Measurements from ENCODE around the gene ST6GALNAC3.

Gene ST6GALNAC3

DNA sequence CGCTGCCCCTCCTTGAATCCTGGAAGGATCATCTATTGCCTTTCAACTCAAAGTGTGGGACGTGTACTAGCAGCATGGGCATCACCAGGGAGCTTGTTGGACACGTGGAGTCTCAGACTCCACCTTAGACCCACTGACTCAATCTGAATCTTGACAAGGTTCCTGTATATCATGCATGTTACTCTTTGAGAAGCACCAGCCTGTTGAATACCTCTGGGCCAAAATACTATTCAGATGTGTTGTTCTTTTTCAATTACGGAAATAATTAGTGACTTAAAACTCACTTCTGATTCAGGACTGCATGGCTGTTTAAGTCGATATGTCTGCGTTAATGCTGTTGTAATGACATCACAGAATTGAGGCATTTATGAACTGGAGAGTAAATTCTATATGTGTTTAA, 70.8 kb downstream of the ST6GALNAC3 start:
- DNase-seq (ENCODE audit: low spot score), result no peak

DNA sequence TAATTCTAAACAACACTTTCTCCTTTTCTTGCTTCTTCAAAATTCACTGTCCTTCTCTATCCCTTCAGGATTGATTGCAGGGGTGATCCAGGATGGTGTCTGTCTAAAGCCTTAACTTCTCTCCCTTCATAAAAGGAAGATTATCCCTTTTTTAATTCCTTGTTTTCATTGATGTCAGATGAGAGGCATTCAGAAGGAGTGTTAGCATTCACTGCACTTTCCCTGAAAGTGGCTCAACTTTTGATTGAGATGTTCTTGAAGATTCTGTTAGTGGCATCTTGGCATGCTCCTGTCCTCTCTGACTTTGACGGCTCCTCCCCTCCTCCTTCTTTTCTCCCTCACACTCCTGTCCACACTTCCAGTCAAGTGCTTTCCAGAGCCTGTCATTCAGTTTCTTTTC, 71.6 kb downstream of the ST6GALNAC3 start:
- no peak for DNase-seq (ENCODE audit: low spot score)

DNA sequence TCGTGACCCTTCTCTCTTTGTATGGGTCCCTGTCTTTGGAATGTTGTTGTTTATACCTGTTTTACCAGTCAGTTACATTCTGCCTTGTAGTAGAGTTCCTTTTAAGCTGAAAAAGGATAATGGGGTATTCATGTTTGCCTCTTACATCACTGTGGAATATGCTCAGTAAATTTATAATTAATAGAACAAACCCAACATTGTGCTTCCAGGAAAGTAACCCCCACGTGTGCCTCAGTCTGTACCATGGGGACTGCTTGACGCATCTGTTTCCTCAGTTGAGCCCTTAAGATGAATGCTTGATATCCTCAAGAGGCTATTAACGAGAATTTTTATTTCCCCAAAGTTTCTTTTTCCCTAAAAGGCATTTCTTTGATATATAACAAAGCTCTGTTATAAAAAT, 73.4 kb downstream of the ST6GALNAC3 start:
- DNase-seq (ENCODE audit: low spot score), result no peak

DNA sequence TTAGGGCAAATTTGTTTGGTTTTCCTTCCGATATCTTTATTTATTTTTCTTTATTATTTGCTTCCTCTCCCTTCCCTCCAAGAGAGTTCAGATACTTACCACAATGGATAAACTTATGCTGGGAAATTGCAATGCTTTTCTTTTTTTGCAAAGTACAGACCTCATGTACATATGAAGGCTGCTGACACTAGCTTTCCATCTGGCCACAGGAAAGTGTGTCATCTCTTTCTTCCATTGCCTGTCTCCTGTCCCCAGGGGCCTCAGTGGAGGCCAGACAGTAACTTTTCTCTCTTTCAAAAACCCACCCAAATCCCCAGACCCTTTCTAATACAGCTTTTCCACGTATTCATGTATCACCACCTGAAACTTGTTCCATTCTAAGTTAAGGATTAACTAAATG, 73.9 kb downstream of the ST6GALNAC3 start:
- DNase-seq (ENCODE audit: low spot score), result no peak

DNA sequence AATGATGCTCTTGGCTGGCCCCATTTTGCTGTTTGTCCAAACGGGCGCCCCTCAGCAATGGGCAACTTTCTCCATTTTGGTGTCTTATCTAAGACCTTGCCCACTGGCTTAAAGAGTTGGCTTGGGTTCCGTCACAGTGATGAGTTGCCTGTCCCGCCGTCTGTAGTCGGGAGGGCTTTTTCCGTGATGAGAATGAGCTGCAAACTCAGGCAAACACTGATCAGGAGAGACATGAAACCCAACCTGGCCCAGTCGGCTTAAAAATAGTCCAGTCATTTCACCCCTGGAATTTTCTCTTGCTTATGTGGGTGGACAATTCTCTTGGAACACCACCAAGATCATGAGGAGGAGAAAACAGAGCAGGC, 79.3 kb downstream of the ST6GALNAC3 start:
- DNase-seq (ENCODE audit: low spot score), result no peak

DNA sequence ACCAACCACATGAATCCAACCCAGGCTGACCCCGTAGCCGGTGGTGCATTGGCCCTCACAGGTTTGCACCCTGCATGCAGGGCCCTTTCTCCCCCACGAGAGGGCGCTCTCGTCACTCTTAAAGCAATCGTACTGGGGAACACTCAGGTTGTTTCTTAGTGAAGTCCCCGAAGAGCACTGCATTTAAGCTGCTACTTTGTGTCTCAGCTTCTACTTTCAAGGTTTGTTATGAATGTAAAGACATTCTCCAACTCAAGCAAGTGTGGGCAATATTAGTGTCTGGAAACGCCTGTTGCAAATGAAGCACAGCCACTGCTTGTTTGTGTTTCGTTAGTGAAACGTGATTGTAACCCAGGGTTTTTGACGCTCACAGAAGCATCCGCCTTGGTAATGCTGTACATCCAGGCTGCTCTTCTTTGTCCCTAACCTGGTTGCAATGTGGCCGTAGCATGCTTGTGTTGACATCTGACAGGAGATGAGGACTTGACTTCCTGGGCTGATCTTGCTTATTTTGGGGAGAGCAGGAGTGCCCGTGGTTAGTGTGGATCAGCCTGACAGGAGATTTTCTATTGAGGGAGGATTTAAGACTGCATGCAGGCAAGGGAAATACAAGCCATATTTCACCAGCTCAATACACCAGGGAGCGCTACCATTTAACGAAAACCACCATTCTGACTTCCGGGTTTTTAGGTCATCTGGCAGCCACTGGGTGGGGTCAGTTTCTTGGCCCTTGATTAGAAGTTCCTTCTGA, 79.8 kb downstream of the ST6GALNAC3 start:
- peak; percentile 76 for DNase-seq (ENCODE audit: low spot score)

DNA sequence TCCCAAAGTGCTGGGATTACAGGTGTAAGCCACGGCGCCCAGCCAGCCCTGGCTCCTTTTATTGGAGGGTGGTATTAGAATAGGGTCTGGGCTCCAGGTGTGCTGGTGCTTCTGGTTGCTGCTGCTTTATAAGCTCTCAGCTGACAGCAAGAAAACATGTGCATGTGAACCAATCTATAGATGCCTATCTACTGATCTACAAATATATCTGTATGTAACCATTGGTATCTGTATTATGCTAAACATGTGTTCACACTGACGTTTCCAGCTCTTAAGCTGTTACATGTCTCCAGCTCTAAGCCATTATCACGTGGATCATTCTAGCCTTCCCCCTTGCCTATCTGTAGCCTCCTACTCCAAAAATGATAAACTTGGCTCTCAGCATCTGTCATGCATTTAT, 82.4 kb downstream of the ST6GALNAC3 start:
- no peak for DNase-seq (ENCODE audit: low spot score)

DNA sequence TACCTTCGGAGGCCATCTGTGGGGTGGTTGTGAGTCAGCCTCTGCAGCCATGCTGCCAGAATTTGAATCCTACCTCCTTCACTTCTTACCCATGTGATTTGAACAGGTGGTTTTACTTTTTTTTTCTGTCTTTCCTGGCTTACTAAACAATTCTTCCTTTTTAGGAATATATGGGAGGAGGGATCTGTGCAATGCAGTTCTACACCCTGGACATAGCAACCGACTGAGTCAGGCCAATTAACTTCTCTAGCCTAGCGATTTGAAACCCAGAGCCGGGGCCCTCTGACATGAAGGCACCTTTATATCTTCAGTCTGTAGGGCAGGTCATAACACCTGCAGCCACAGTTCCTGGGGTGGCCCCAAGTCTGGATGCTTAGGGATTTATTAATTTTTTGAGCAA, 83.6 kb downstream of the ST6GALNAC3 start:
- no peak for DNase-seq (ENCODE audit: low spot score)

DNA sequence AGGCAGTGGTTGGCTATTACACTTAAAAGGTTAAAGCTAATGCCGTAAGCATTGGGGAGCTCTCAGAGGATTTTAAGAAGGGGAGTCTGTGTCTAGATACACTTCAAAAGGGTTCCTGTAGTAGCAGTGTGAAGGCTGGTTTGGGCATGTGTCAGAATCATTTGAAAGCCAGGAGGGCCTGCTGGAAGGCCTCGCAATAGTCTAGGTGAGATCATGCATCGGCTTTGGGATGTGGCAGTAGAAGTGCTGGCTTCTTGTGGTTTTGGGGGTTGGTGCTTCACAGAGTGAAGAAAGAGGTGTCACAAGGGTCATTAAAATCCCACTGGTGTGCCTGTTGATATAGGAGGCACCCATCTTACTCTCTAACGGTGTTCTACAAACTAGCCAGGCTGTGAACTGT, 85.7 kb downstream of the ST6GALNAC3 start:
- DNase-seq (ENCODE audit: low spot score), result no peak

DNA sequence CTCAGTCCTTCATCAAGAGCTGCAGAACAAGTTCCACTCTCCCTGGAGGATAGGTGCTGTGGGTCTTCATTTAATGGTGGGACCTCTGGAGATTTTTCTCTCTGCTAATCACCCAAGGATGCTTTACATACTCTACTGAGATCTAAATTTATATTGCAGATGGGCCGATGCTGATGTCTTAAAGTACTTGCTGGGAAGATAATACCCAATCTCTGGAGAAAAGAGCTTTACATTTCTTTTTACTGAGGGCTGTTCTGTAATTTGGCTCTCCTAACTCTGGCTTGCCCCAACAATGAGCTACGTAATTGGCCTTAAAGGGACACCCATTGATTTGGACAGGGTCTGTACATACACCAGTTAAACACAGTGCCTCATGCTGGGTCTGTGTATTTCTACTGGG, 86.9 kb downstream of the ST6GALNAC3 start:
- DNase-seq (ENCODE audit: low spot score), result no peak

DNA sequence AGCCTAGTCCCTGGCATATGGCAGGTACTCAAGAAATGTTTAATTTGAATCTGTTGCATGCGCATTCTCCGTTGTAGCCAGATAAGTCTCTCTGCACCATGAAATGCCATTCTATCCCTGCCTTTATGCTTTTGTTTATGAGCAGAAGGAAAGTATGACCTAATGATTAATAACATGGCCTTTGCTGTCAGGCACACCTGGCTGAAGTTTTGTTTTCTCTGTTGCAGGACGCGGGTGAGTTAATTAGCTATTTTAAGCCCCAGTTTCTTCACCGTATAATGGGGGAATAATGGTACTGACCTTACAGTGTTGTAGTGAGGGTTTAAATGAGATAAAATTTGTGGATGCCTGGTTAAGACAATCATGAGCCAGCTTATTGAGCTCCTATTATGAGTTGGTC, 87.7 kb downstream of the ST6GALNAC3 start:
- DNase-seq (ENCODE audit: low spot score), result no peak

DNA sequence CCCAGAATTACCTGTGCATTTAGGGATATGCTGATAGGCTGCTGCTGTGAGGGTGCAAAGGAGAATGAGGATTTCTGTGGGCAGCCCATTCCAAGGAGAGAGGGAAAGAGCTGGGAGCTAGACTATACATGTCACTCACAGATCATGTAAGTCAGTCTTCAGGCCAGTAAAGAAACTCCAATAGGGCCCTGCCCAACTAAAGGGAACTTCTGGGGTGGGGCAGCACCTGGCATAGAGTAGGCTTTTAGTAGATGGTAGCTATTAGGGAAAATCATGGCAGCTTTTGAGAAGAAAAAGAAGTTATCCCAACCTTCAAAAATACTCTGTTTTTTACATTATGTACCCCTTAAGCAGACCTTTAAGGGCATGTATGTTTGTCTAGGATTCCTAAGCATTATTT, 89.6 kb downstream of the ST6GALNAC3 start:
- DNase-seq (ENCODE audit: low spot score), result no peak

DNA sequence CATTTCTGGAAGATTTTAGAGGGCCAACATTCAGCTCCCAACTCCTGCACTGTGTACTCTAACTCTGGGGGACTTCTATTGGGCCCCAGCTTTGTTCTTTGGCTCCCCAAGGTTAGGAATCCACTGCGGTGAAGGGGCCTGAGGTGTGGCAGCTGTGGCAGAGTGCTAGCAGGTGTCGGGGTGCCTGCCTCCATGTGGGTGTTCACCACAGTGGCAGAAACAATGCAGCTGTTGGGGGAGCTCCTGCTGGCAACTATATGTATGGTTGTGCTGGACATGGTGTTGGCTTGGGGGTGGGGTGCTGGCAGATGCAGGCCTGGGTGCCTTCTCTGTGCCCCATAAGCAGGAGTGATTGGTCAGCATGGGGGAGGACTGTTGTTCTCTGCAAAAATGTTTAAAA, 95.5 kb downstream of the ST6GALNAC3 start:
- DNase-seq (ENCODE audit: low spot score), result no peak

DNA sequence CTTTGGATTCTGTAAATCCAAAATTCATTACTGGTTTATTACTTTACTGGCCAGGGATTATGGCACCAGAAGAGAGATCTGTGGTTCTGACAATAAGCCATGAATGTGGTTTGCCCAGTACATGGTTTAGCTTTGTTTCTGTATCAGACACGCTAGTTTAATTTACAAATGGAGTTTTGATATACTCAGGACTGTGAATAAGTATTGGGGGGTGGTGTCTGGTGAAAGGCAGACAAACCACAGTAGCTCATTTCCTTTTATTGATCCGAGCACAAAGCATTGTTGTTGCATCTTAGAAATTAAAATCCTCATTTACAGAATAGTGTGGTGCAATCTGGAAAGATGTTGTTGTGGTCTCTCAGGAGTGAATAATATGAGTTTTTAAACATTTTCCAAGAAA, 96.0 kb downstream of the ST6GALNAC3 start:
- no peak for DNase-seq (ENCODE audit: low spot score)

DNA sequence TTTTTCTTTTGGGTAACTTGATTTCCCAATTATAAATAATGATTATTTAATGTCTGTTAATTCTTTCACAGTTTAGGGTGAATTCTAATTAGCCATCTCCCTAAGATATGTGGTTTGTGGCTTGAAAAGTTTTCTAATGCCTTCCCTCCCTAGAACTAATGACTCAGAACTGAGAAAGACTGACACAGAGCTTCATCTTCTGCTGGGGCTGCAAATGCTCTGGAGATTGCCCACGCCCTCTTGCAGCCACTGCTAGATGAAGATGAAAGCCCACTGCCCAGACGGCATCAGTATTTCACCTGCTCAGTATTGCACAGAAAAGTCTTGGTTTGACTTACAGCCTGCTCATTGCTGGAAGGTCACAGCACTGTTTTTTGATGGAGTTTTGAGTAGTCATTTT, 101.5 kb downstream of the ST6GALNAC3 start:
- DNase-seq (ENCODE audit: low spot score), result no peak

DNA sequence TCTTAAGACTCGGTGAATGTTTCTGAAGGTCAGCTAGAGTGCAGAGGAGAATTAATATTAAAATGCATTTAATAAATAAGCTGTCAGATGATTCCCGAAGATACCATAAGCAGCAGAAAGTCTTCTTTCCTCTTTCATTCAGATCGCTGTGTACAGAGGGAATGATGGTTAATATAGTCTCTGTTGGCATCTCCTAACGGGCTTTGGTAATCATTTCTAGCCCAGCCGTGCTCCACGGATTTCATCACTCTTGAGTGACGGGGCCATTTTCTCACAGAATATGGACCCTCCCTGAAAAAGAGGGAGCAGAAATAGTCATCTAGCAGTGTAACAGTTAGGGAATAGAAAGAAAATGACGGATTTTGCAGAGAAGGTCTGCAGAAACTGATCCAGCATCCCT, 103.1 kb downstream of the ST6GALNAC3 start:
- DNase-seq (ENCODE audit: low spot score), result no peak

DNA sequence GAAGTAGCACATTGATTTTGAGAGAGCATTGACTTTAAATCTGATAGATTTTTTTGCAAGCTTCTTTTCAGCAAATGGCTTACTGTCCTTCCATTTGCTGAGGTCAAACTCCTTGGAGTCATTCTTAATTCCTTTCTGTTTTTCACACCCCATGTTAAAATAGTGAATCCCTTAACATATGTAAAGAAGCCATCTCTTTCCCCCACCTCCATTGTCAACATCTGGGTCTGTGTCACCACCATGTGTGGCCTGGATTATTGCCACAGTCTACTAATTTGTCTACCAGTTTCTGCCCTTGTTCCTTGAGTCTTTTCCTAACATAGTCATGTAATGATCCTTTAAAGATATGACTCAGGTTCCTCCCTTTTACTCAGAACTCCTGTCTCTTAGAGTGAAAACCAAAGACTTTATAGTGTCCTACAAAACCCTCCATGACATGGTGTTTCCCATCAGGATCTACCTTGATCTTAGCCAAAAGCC, 104.7 kb downstream of the ST6GALNAC3 start:
- DNase-seq (ENCODE audit: low spot score), result no peak

DNA sequence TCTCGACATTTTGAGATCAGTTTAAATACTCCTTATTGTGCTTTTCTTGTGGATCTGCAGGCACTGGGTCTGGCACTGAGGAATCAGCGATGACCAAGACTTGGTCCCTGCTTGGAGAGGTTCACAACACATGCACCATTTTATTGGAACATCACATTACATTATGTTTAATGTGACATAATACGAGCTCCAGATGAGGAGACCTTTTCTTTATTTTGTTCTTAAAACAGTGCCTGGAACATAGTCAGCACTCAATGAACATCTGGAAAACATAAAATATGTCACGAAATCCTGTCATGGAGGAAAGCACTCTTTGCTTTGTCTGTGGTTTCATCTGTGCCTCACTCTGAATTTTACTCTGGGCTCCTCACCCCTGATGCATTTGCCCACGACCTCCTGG, 110.7 kb downstream of the ST6GALNAC3 start:
- DNase-seq (ENCODE audit: low spot score), result no peak

DNA sequence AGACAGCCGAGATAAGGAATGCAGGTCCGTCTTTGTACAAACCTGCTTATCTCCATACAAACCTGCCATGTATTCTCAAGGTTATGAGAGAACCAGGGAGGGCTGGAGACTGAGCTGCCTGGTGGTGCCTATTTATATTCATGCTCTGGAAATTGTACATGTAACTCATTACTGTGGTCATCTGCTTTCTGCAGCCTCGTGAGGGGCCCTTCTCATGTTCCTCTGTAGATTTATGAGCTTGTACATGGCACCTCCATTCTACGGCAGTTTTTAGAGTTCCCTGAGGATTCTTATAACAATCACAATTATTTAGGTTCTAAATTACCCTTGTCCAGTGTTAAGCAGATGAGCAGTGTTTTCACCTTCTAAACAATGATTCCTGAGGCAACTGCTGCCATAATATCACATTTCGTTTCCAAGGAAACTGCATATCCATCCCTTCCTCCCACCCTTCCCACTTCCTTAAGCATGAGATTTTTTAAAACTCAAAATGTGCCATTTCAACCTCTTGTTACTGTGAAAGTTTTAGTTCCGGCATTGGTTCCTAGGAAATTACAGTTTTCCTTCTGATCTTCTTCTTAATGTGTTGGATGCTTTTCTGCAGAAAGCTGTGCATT, 112.1 kb downstream of the ST6GALNAC3 start:
- DNase-seq (ENCODE audit: low spot score), result no peak

DNA sequence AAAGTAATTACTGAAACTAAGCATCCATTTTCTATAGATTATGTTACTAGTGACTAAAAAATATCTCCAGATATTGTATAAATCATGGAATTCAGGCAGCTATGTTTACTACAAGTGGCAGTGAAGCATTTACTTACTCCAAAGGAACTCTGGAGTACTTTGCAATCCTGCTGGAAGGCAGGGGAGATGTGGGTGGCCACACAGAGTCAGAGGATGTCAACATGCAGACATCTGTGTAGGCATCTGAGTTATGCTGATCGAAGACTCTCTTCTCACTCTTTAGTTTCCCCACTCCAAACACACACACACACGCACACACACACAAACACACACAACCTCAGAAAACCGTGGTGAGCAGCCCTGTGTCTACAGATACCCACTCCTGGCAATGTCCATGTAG, 112.9 kb downstream of the ST6GALNAC3 start:
- no peak for DNase-seq (ENCODE audit: low spot score)

DNA sequence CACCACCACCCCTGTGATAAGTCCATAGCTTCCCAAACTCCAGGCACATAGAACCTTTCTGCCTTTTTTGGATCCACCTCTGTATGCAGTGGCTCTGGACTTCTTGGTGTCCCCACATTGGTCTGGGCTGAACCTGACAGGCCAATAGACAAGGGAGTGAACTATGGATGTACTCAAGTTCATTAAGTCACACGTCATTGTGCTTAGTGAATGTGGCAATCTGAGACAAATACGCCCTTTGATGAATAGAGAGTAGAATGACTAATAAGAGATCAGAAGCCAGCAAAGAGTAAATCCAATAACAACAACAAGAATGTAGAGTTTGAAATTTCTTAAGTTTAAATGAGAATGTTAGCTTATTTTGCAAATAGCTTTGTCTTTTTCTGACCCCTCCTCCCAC, 114.8 kb downstream of the ST6GALNAC3 start:
- no peak for DNase-seq (ENCODE audit: low spot score)

DNA sequence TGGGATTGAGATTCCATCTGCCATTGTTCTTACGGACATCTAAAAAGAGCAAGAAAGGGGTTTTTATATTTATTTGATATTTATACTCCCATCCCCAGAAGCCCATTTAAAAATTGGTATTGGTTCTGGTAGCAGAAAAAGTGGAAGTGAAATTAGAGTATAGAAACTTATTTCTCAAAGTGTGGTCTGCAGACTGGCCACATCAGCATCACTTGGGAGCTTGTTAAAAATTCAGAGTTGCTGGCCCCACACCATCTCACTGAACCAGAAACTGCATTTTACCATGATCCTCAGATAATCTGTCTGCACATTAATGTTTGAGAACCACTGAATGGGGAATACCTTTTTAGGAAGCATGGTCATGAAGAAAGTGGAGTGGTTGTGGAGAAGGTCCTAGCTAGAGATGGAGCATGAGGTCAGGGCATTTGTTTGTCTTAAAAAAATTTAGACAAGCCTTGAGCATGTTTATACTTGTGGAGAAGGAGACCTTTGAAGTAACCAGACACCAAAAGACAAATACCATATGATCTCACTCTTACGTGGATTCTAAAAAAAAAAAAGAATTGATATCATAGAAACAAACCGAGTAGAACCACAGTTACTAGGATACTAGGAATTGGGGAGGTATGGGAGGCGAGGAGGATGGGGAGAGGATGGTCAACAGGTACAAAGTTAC, 116.3 kb downstream of the ST6GALNAC3 start:
- DNase-seq (ENCODE audit: low spot score), result no peak

DNA sequence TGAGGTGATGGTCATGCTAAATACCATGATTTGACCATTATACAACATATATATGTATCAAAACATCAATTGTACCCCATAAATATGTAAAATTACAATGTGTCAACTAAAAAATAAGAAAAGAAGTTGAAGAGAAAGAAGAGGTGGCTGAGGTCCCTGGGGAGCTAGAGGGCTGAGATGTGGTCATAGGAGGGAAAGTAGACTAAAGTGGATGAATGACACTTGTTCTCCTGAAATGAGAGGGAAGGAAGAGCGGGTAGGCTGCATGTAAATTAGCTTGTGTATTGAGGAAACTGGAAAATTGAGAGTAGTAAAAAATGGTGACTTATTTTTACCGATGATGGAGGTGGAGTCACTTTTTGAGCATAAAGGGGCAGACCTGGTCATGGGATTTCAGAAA, 117.0 kb downstream of the ST6GALNAC3 start:
- DNase-seq (ENCODE audit: low spot score), result no peak
